NCI-H1930 (cell line): Measurements from ENCODE around the gene ZNF513.
A peak's percentile ranks its signal among the peaks of the same experiment; 100 is the strongest.

Experiments
- DNase-seq, 2 experiments: peaks; one replicate each; lab custom pipeline; 2025; lab: John Stamatoyannopoulos, UW

The ZNF513 gene

GRCh38 chr2:27390822-27391679 is 10.5 kb upstream of the ZNF513 start:
- no peak for DNase-seq

GRCh38 chr2:27381577-27382181 is 1.1 kb upstream of the ZNF513 start:
- no peak for DNase-seq

- peak in 1 of 2 experiments; percentile 70 for DNase-seq
These were observed 503 bp downstream of the ZNF513 start for GRCh38 chr2:27379836-27380625.

- no peak for DNase-seq
These were observed 1.1 kb downstream of the ZNF513 start for GRCh38 chr2:27379383-27379835.

GRCh38 chr2:27378809-27379290 is 1.7 kb downstream of the ZNF513 start:
- DNase-seq: no peak

- no peak for DNase-seq
These were observed 2.3 kb downstream of the ZNF513 start for GRCh38 chr2:27378096-27378808.

- no peak for DNase-seq
These were observed 2.9 kb downstream of the ZNF513 start for GRCh38 chr2:27377618-27378095.

- no peak for DNase-seq
These were observed 3.5 kb downstream of the ZNF513 start for GRCh38 chr2:27376866-27377617.

- DNase-seq: no peak
These were observed 4.2 kb downstream of the ZNF513 start for GRCh38 chr2:27376151-27376865.

GRCh38 chr2:27375513-27376099 is 4.9 kb downstream of the ZNF513 start:
- no peak for DNase-seq

GRCh38 chr2:27373567-27373966 is 7.0 kb downstream of the ZNF513 start:
- DNase-seq: no peak

GRCh38 chr2:27372937-27373336 is 7.6 kb downstream of the ZNF513 start:
- DNase-seq: no peak

- DNase-seq: no peak
These were observed 9.5 kb downstream of the ZNF513 start for GRCh38 chr2:27370816-27371620.

- peak; percentile 93 to 96 for DNase-seq
These were observed 10.3 kb downstream of the ZNF513 start, which contains the start of the genes EIF2B4 and SNX17 for GRCh38 chr2:27370026-27370815. Gene EIF2B4, minus strand, starts transcription at chr2:27370338. Its CDS starts 24 bp downstream, at chr2:27370314. Gene SNX17, plus strand, starts transcription at chr2:27370616. Its CDS starts 128 bp downstream, at chr2:27370744.

- peak in 1 of 2 experiments; percentile 29 for DNase-seq
These were observed 11.0 kb downstream of the ZNF513 start for GRCh38 chr2:27369471-27370025.

- DNase-seq: no peak
These were observed 16.6 kb downstream of the ZNF513 start for GRCh38 chr2:27363933-27364332.

GRCh38 chr2:27362678-27363420 is 17.7 kb downstream of the ZNF513 start:
- DNase-seq: no peak
